ENCODE results near the gene ANLN.

GRCh38 chr7:36473454-36474282, 84.0 kb downstream of the ANLN start:
- TF ChIP-seq CTCF (IDR thresholded peaks at IDR 0.05 in 8 of 11, conservative IDR thresholded peaks at IDR 0.05 in 3 of 11): peak in 5 of 11 experiments; percentile 21 to 44 (median 29)
- no peak for TF ChIP-seq POLR2AphosphoS5 (IDR thresholded peaks at IDR 0.05)
- no peak for TF ChIP-seq POLR2A (IDR thresholded peaks at IDR 0.05)
